Small intestine (tissue), 7 donors: ENCODE results near the gene CREB3L2. TPM values are rescaled to one million over a fixed set of nuclear protein-coding genes. Genes with fewer than 3 reads are reported as not detected.

Source experiments
- DNase-seq, 2 donors: peaks; one replicate each; pipeline versions ENCODE4 v3.0.0 to v3.0.0-alpha.2; 2013
- FAIRE-seq: peaks from 2 replicates; lab custom pipeline; 2012; peaks lifted over from hg19 to GRCh38; lab: Jason Lieb, UNC
- H3K27ac ChIP-seq, 3 donors: one replicate each; pipeline ENCODE4 v1.5.1; 2013; ENCODE audit warnings: low read length in 2 of 3, mild to moderate bottlenecking in 2 of 3, control low read depth in 1 of 3, inconsistent platforms in 1 of 3, low read depth in 1 of 3, moderate library complexity in 1 of 3
- H3K27me3 ChIP-seq, 3 donors: one replicate each; pipeline ENCODE4 v1.6.1; 2013; ENCODE audit warnings: low read length in 3 of 3, inconsistent platforms in 1 of 3; ENCODE audit not compliant: control insufficient read depth in 3 of 3, insufficient read depth in 3 of 3
- H3K36me3 ChIP-seq, 3 donors: one replicate each; pipeline ENCODE4 v1.6.1; 2013; ENCODE audit warnings: low read length in 3 of 3, inconsistent platforms in 1 of 3, low read depth in 1 of 3, mild to moderate bottlenecking in 1 of 3, moderate library complexity in 1 of 3; ENCODE audit not compliant: control insufficient read depth in 3 of 3, insufficient read depth in 2 of 3
- H3K4me1 ChIP-seq, 3 donors: one replicate each; pipeline ENCODE4 v1.6.1; 2013; ENCODE audit warnings: low read length in 2 of 3, inconsistent platforms in 1 of 3, low read depth in 1 of 3, mild to moderate bottlenecking in 1 of 3, moderate library complexity in 1 of 3; ENCODE audit not compliant: control insufficient read depth in 3 of 3, insufficient read depth in 2 of 3
- H3K4me3 ChIP-seq, 3 donors: one replicate each; pipeline ENCODE4 v1.5.1; 2013; ENCODE audit warnings: low read length in 3 of 3, control low read depth in 1 of 3, inconsistent platforms in 1 of 3, low read depth in 1 of 3, mild to moderate bottlenecking in 1 of 3, moderate library complexity in 1 of 3
- H3K9me3 ChIP-seq, 2 donors: one replicate each; pipeline ENCODE4 v1.6.1; 2013; ENCODE audit warnings: low read depth in 1 of 2, low read length in 1 of 2; ENCODE audit not compliant: control insufficient read depth in 2 of 2, insufficient read depth in 1 of 2
- WGBS, 3 donors: extraction: QIAGEN DNeasy Blood & Tissue Kit; methylation state at CpG; one replicate each; pipeline ENCODE4 v1.1.7; 2013; 5-methylcytosine and 5-hydroxymethylcytosine counted together
- polyA plus RNA-seq, 4 donors: library from polyadenylated mRNA; stranded (reverse) in 3 of 4; unstranded in 1 of 4; fragments of 200-250 nt in 3 of 4; fragments of 120-200 nt in 1 of 4; gene quantifications; one replicate each; pipeline versions ENCODE4 v1.2.1 to v1.2.3, GENCODE V29; 2013
- donor health status: healthy with polysubstance abuse.
- donor health status: control.
- donor health status: control.
- donor health status: Bipolar disorder and iron deficiency.
- donor health status: healthy.

CREB3L2 gene
- polyA plus RNA-seq, 4 donors = 8.9 to 52.5 (median 11.3) TPM

- no peak overlapping the region for H3K4me3 ChIP-seq
- no peak overlapping the region for H3K27ac ChIP-seq
- H3K27me3 ChIP-seq = no peaks in the 10 kb centered on the region
- no peak for DNase-seq
- peaks cover 0 to 17% of the 10 kb centered on the region in 2 donors for H3K9me3 ChIP-seq
- no peaks in the 10 kb centered on the region for H3K36me3 ChIP-seq
- no peak for FAIRE-seq
- 84 to 94% (median 92%) methylated on average over 3 of the region's 3 CpGs for WGBS, 3 donors
- H3K4me1 ChIP-seq = peaks cover 0 to 10% (median 0%) of the 10 kb centered on the region in 3 donors
Measured at GRCh38 chr7:138032770-138033169, 30.9 kb upstream of the CREB3L2 start.

- H3K27ac ChIP-seq = no peak overlapping the region
- H3K4me3 ChIP-seq = no peak overlapping the region
- DNase-seq = no peak
- no peak for FAIRE-seq
- H3K27me3 ChIP-seq = no peaks in the 10 kb centered on the region
- no peaks in the 10 kb centered on the region for H3K36me3 ChIP-seq
- peaks cover 0 to 10% (median 0%) of the 10 kb centered on the region in 3 donors for H3K4me1 ChIP-seq
- peaks cover 0 to 17% of the 10 kb centered on the region in 2 donors for H3K9me3 ChIP-seq
Measured at GRCh38 chr7:138032186-138032585, 30.3 kb upstream of the CREB3L2 start.

- no peaks in the 10 kb centered on the region for H3K36me3 ChIP-seq
- H3K4me1 ChIP-seq = peaks cover 0 to 10% (median 0%) of the 10 kb centered on the region in 3 donors
- H3K27me3 ChIP-seq = no peaks in the 10 kb centered on the region
- WGBS, 3 donors = 75 to 85% (median 78%) methylated on average over 7 of the region's 7 CpGs
- no peak for FAIRE-seq
- peak in 1 of 2 donors; percentile 48 for DNase-seq
- peaks cover 0 to 12% of the 10 kb centered on the region in 2 donors for H3K9me3 ChIP-seq
- no peak overlapping the region for H3K4me3 ChIP-seq
- H3K27ac ChIP-seq = no peak overlapping the region
Measured at GRCh38 chr7:138030679-138031351, 28.9 kb upstream of the CREB3L2 start.

- FAIRE-seq = no peak
Measured at GRCh38 chr7:138029941-138030340, 28.1 kb upstream of the CREB3L2 start.

GRCh38 chr7:138029126-138029525 is 27.2 kb upstream of the CREB3L2 start:
- no peak overlapping the region for H3K27ac ChIP-seq
- 91 to 97% (median 92%) methylated on average over 4 of the region's 4 CpGs for WGBS, 3 donors
- no peak overlapping the region for H3K4me3 ChIP-seq
- FAIRE-seq (no peak), DNase-seq (no peak)
- H3K27me3 ChIP-seq = no peaks in the 10 kb centered on the region
- H3K4me1 ChIP-seq = peaks cover 0 to 10% (median 0%) of the 10 kb centered on the region in 3 donors
- peaks cover 0 to 3% of the 10 kb centered on the region in 2 donors for H3K9me3 ChIP-seq
- H3K36me3 ChIP-seq = no peaks in the 10 kb centered on the region

More at GRCh38 chr7:138029941-138030340, 28.1 kb upstream of the CREB3L2 start:
- H3K4me1 ChIP-seq = peaks cover 0 to 10% (median 0%) of the 10 kb centered on the region in 3 donors
- H3K36me3 ChIP-seq = no peaks in the 10 kb centered on the region
- no peak overlapping the region for H3K4me3 ChIP-seq
- peak; percentile 21 to 46 for DNase-seq
- H3K9me3 ChIP-seq = peaks cover 0 to 3% of the 10 kb centered on the region in 2 donors
- no peak overlapping the region for H3K27ac ChIP-seq
- 8 to 64% (median 61%) methylated on average over 2 of the region's 2 CpGs for WGBS, 3 donors
- H3K27me3 ChIP-seq = no peaks in the 10 kb centered on the region

- no peak for DNase-seq
- FAIRE-seq = no peak
- Histone ChIP-seq H3K4me1 (peaks cover 0 to 10% (median 0%) of the 10 kb centered on the region in 3 donors), H3K27ac (no peak overlapping the region), H3K27me3 (no peaks in the 10 kb centered on the region), H3K9me3 (peaks cover 0 to 3% of the 10 kb centered on the region in 2 donors), H3K36me3 (no peaks in the 10 kb centered on the region), H3K4me3 (no peak overlapping the region)
- 25 to 32% (median 26%) methylated on average over 2 of the region's 2 CpGs for WGBS, 3 donors
Measured at GRCh38 chr7:138027100-138027499, 25.2 kb upstream of the CREB3L2 start.

- Histone ChIP-seq H3K27me3 (no peaks in the 10 kb centered on the region), H3K4me1 (peaks cover 0 to 9% (median 0%) of the 10 kb centered on the region in 3 donors), H3K27ac (no peak overlapping the region), H3K9me3 (peaks cover 0 to 3% of the 10 kb centered on the region in 2 donors), H3K36me3 (no peaks in the 10 kb centered on the region), H3K4me3 (no peak overlapping the region)
- no peak for FAIRE-seq
- DNase-seq = no peak
- 96 to 100% (median 96%) methylated on average over 1 of the region's 1 CpG for WGBS, 3 donors
Measured at GRCh38 chr7:138025215-138026186, 23.6 kb upstream of the CREB3L2 start.

- H3K9me3 ChIP-seq = peaks cover 0 to 3% of the 10 kb centered on the region in 2 donors
- peaks cover 0 to 5% (median 0%) of the 10 kb centered on the region in 3 donors for H3K4me1 ChIP-seq
- FAIRE-seq (no peak), DNase-seq (no peak)
- WGBS, 3 donors = 83 to 93% (median 84%) methylated on average over 4 of the region's 4 CpGs
- no peak overlapping the region for H3K4me3 ChIP-seq
- H3K27ac ChIP-seq = no peak overlapping the region
- H3K36me3 ChIP-seq = no peaks in the 10 kb centered on the region
- H3K27me3 ChIP-seq = no peaks in the 10 kb centered on the region
Measured at GRCh38 chr7:138024765-138025164, 22.9 kb upstream of the CREB3L2 start.
